DOHH2 (cell line): Measurements from ENCODE around the gene WDFY3.

Experiments
- EZH2phosphoT487 ChIP-seq: fragments of 200-600 bp; sonication (generic); IDR thresholded peaks from 2 replicates; pipeline ENCODE4 v1.6.1; 2017; ENCODE audit warnings: borderline replicate concordance, mild to moderate bottlenecking, antibody characterized with exemption, low read length, moderate library complexity, mixed read lengths
- TF ChIP-seq, protein P1 (sequence below): fragments of 200-600 bp; sonication (generic); IDR thresholded peaks from one replicate; pipeline ENCODE4 v1.5.1; 2014; ENCODE audit warnings: antibody characterized with exemption, mild to moderate bottlenecking, low read depth, low read length; ENCODE audit not compliant: poor library complexity, severe bottlenecking

DNA sequence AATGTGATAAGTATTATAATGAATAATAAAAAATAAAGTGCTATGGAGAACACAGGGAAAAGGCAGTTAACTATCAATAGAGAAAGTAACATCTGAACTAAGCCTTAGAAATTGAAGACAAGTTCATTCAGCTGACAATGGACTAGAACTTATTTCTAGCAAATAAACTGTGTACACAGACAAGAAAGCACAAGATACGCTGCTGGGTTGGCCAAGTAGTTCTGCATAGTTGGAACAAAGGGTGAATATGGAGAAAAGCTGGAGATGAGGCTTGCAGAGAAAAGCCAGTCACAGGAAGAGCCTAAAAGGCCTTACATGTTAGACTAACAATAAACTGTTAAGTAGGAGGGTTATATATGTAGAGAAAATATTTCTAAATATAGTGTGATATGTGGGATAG, 71.2 kb downstream of the WDFY3 start:
- TF ChIP-seq, protein P1, sequence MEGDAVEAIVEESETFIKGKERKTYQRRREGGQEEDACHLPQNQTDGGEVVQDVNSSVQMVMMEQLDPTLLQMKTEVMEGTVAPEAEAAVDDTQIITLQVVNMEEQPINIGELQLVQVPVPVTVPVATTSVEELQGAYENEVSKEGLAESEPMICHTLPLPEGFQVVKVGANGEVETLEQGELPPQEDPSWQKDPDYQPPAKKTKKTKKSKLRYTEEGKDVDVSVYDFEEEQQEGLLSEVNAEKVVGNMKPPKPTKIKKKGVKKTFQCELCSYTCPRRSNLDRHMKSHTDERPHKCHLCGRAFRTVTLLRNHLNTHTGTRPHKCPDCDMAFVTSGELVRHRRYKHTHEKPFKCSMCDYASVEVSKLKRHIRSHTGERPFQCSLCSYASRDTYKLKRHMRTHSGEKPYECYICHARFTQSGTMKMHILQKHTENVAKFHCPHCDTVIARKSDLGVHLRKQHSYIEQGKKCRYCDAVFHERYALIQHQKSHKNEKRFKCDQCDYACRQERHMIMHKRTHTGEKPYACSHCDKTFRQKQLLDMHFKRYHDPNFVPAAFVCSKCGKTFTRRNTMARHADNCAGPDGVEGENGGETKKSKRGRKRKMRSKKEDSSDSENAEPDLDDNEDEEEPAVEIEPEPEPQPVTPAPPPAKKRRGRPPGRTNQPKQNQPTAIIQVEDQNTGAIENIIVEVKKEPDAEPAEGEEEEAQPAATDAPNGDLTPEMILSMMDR, result no peak
- no peak for TF ChIP-seq EZH2phosphoT487
